Stimulated activated CD4-positive, alpha-beta T cell treated with anti-CD3 and anti-CD28 coated beads, TNF-alpha, amount 100 ng/mL, for 48 hours (primary cell): ENCODE results near the gene CD38.
"Not testable (repeated sequence)": the region's sequence is repeated elsewhere in the genome, so short reads cannot be mapped to it uniquely, and the experiment has no call there.

Experiments
- DNase-seq, 3 donors: peaks; one replicate each; pipeline ENCODE4 v3.0.0-alpha.2; 2020; ENCODE audit warnings: low read depth in 3 of 3

The CD38 gene

GRCh38 chr4:15778289-15779241 lies at the start of gene CD38:
TSS of gene CD38 (plus strand) at chr4:15778328. CDS start at chr4:15778415, 87 bp downstream.
- DNase-seq, result peak in 1 of 3 donors; percentile 48

- no peak for DNase-seq
Observed at GRCh38 chr4:15729910-15730533, 48.1 kb upstream of the CD38 start.

- not testable (repeated sequence) for DNase-seq
Observed at GRCh38 chr4:15733061-15733460, 45.1 kb upstream of the CD38 start.

GRCh38 chr4:15735536-15735935 lies 42.6 kb upstream of the CD38 start:
- DNase-seq, result no peak

- DNase-seq, result no peak
Observed at GRCh38 chr4:15736514-15737050, 41.5 kb upstream of the CD38 start.

GRCh38 chr4:15737255-15737654 lies 40.9 kb upstream of the CD38 start:
- DNase-seq, result no peak

- no peak for DNase-seq
Observed at GRCh38 chr4:15738877-15739276, 39.3 kb upstream of the CD38 start.

- no peak for DNase-seq
Observed at GRCh38 chr4:15740764-15741404, 37.2 kb upstream of the CD38 start.

- no peak for DNase-seq
Observed at GRCh38 chr4:15742083-15742582, 36.0 kb upstream of the CD38 start.

- no peak for DNase-seq
Observed at GRCh38 chr4:15742637-15743036, 35.5 kb upstream of the CD38 start.

GRCh38 chr4:15744016-15744545 lies 34.0 kb upstream of the CD38 start:
- no peak for DNase-seq

GRCh38 chr4:15746110-15746509 lies 32.0 kb upstream of the CD38 start:
- DNase-seq, result no peak

- DNase-seq, result no peak
Observed at GRCh38 chr4:15749001-15749400, 29.1 kb upstream of the CD38 start.

- no peak for DNase-seq
Observed at GRCh38 chr4:15751153-15751552, 27.0 kb upstream of the CD38 start.

GRCh38 chr4:15753081-15753480 lies 25.0 kb upstream of the CD38 start:
- DNase-seq, result no peak

- DNase-seq, result no peak
Observed at GRCh38 chr4:15753786-15754185, 24.3 kb upstream of the CD38 start.

GRCh38 chr4:15754323-15754722 lies 23.8 kb upstream of the CD38 start:
- DNase-seq, result no peak

- DNase-seq, result peak in 1 of 3 donors; percentile 55
Observed at GRCh38 chr4:15755321-15756155, 22.6 kb upstream of the CD38 start.

GRCh38 chr4:15756361-15756861 lies 21.7 kb upstream of the CD38 start:
- peak; percentile 58 to 71 (median 63) for DNase-seq

- no peak for DNase-seq
Observed at GRCh38 chr4:15757054-15757453, 21.1 kb upstream of the CD38 start.

- DNase-seq, result no peak
Observed at GRCh38 chr4:15758294-15758693, 19.8 kb upstream of the CD38 start.
